Epithelial cell of proximal tubule (primary cell): ENCODE data around the gene ACTL9. TPM values are rescaled to one million over a fixed set of nuclear protein-coding genes. Genes with fewer than 3 reads are reported as not detected.

Source experiments
- DNase-seq: peaks from one replicate; pipeline ENCODE4 v3.0.0-alpha.2; 2011; ENCODE audit warnings: low read depth
- H3K4me3 ChIP-seq: 2 replicates; pipeline ENCODE4 v1.5.1; 2011; ENCODE audit warnings: low read depth, mild to moderate bottlenecking, low read length
- CTCF ChIP-seq: conservative IDR thresholded peaks from 2 replicates; pipeline ENCODE4 v1.5.1; 2012; ENCODE audit warnings: low read depth, mild to moderate bottlenecking, low read length
- total RNA-seq: library from RNA; depleted of rRNA; stranded (reverse); fragments of >200 nt; gene quantifications from 2 replicates; pipeline ENCODE4 v1.2.3, GENCODE V29; 2015

Gene ACTL9
- total RNA-seq, 1 donor from 2014 or later = not detected

GRCh38 chr19:8684001-8684902 is 14.3 kb downstream of the ACTL9 start:
- no peak for TF ChIP-seq CTCF
- no peak overlapping the region for H3K4me3 ChIP-seq
- no peak for DNase-seq

- TF ChIP-seq CTCF = no peak
- H3K4me3 ChIP-seq = no peak overlapping the region
- DNase-seq = no peak
These were observed 15.7 kb downstream of the ACTL9 start for GRCh38 chr19:8682931-8683330.

GRCh38 chr19:8682472-8682871 is 16.1 kb downstream of the ACTL9 start:
- H3K4me3 ChIP-seq = no peak overlapping the region
- TF ChIP-seq CTCF = no peak
- DNase-seq = no peak

- TF ChIP-seq CTCF = no peak
- H3K4me3 ChIP-seq = no peak overlapping the region
- no peak for DNase-seq
These were observed 17.1 kb downstream of the ACTL9 start for GRCh38 chr19:8681345-8682029.

GRCh38 chr19:8680676-8681344 is 17.8 kb downstream of the ACTL9 start:
- H3K4me3 ChIP-seq = no peak overlapping the region
- TF ChIP-seq CTCF = no peak
- no peak for DNase-seq

GRCh38 chr19:8678244-8678807 is 20.3 kb downstream of the ACTL9 start:
- H3K4me3 ChIP-seq = no peak overlapping the region
- DNase-seq = no peak
- no peak for TF ChIP-seq CTCF
